Measurements from ENCODE around the gene EGFR.

- no peak for TF ChIP-seq POLR2A (IDR thresholded peaks at IDR 0.05)
- no peak for TF ChIP-seq CTCF (IDR thresholded peaks at IDR 0.05)
Observed at GRCh38 chr7:55112056-55112455, 93.2 kb downstream of the EGFR start.

All from adrenal gland (tissue), 5 donors.